Hepatocyte (in vitro differentiated cells): ENCODE results near the gene SLC9B2.

Experiments
- EZH2phosphoT487 ChIP-seq: fragments of 200-600 bp; sonication (generic); IDR thresholded peaks from one replicate; pipeline ENCODE4 v1.6.1; 2018; ENCODE audit warnings: antibody characterized with exemption, mild to moderate bottlenecking, low read depth, moderate library complexity; ENCODE audit not compliant: unreplicated experiment, severe bottlenecking
- TF ChIP-seq, protein P1 (sequence below): fragments of 200-600 bp; sonication (generic); IDR thresholded peaks from 2 replicates; pipeline ENCODE4 v1.5.1; 2016; ENCODE audit warnings: antibody characterized with exemption, mild to moderate bottlenecking; ENCODE audit not compliant: poor library complexity

DNA sequence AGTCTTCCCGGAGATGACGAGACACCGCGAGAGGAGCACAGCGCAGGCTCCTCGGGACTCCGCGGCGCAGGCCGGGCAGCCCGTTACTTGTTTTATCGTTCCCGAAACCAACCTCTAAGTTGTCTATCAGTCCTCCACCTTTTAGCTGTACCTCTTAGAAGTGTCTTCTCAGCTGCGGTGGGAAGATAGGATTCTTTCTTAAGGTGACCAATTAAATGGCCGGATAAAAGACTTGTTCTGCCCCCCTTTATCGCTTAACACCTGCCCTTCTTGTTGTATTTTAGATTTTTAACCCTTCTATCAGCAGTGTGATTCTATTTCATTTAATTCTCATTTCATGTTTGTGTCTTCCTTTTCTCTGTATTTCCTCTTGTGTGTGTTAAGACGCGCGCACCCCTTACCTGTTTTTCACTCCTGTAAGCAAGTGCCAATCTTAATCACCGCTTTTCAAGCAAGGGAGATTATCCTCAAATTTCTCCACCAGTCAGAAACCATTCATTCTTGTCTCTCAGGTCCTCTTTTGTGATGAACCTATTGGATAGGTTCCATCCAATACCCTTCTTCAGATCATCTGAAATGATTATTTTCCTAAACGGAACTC, at the start of gene SLC9B2:
- TF ChIP-seq, protein P1, sequence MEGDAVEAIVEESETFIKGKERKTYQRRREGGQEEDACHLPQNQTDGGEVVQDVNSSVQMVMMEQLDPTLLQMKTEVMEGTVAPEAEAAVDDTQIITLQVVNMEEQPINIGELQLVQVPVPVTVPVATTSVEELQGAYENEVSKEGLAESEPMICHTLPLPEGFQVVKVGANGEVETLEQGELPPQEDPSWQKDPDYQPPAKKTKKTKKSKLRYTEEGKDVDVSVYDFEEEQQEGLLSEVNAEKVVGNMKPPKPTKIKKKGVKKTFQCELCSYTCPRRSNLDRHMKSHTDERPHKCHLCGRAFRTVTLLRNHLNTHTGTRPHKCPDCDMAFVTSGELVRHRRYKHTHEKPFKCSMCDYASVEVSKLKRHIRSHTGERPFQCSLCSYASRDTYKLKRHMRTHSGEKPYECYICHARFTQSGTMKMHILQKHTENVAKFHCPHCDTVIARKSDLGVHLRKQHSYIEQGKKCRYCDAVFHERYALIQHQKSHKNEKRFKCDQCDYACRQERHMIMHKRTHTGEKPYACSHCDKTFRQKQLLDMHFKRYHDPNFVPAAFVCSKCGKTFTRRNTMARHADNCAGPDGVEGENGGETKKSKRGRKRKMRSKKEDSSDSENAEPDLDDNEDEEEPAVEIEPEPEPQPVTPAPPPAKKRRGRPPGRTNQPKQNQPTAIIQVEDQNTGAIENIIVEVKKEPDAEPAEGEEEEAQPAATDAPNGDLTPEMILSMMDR: no peak
- TF ChIP-seq EZH2phosphoT487: no peak
